MCF 10A (cell line): ENCODE results near the gene RTN4IP1. TPM values are rescaled to one million over a fixed set of nuclear protein-coding genes. Genes with fewer than 3 reads are reported as not detected.

Source experiments
- BruUV-seq: library from RNA; stranded (reverse); fragments of 400-500 nt; replicated peaks from 2 replicates; lab custom pipeline; 2021; lab: Mats Ljungman, UMichigan
- CTCF ChIA-PET: fragments of 300-600 bp; sonication (Branson Sonifier 250); formaldehyde crosslinking; extraction: SDS; loops from one replicate; lab custom pipeline; 2021; ENCODE audit warnings: antibody characterized with exemption, inconsistent platforms; lab: Yijun Ruan, JAX
- POLR2A ChIA-PET: fragments of 300-600, 350-650 bp; sonication (Branson Sonifier 250); formaldehyde crosslinking; extraction: SDS; loops from one replicate; lab custom pipeline; 2020; ENCODE audit warnings: antibody characterized with exemption, inconsistent platforms; lab: Yijun Ruan, JAX
- DNase-seq: peaks from one replicate; pipeline ENCODE4 v3.0.0-alpha.2; 2018; ENCODE audit not compliant: unreplicated experiment
- H3K27ac Mint-ChIP-seq: one replicate; pipeline ENCODE4 v1.8.0; 2022; ENCODE audit warnings: mild to moderate bottlenecking, low read depth, mixed read lengths; ENCODE audit not compliant: unreplicated experiment
- H3K27me3 Mint-ChIP-seq: one replicate; pipeline ENCODE4 v1.8.0; 2022; ENCODE audit warnings: mixed read lengths; ENCODE audit not compliant: insufficient read depth, unreplicated experiment
- H3K36me3 Mint-ChIP-seq: one replicate; pipeline ENCODE4 v1.8.0; 2022; ENCODE audit warnings: mild to moderate bottlenecking, moderate library complexity, mixed read lengths; ENCODE audit not compliant: insufficient read depth, unreplicated experiment
- H3K4me1 Mint-ChIP-seq: one replicate; pipeline ENCODE4 v1.8.0; 2022; ENCODE audit warnings: mixed read lengths; ENCODE audit not compliant: insufficient read depth, unreplicated experiment
- H3K4me3 Mint-ChIP-seq: one replicate; pipeline ENCODE4 v1.8.0; 2022; ENCODE audit warnings: mild to moderate bottlenecking, moderate library complexity, mixed read lengths; ENCODE audit not compliant: unreplicated experiment
- H3K9me3 Mint-ChIP-seq: one replicate; pipeline ENCODE4 v1.8.0; 2022; ENCODE audit warnings: mixed read lengths; ENCODE audit not compliant: unreplicated experiment
- CTCF ChIP-seq: fragments of 200-600 bp; IDR thresholded peaks from one replicate; pipeline ENCODE4 v1.8.0; 2022; ENCODE audit warnings: antibody characterized with exemption, mild to moderate bottlenecking; ENCODE audit not compliant: unreplicated experiment
- intact Hi-C: fragments of 100-400 bp; cut with micrococcal nuclease; formaldehyde crosslinking; loops from 2 replicates; pipeline ENCODE4 v1.14.1; 2022
- total RNA-seq: library from RNA; stranded (reverse); gene quantifications from 2 replicates; pipeline ENCODE4 v1.2.3, GENCODE V29; 2022

Gene RTN4IP1
- total RNA-seq, 1 experiment from 2014 or later, result 6.5 TPM

- DNase-seq, result peak; percentile 49
- Mint-ChIP-seq H3K36me3 (peaks cover 68% of the 10 kb centered on the region), H3K9me3 (no peaks in the 10 kb centered on the region), H3K4me1 (peaks cover 43% of the 10 kb centered on the region), H3K27ac (peak overlapping the region; percentile 96), H3K27me3 (no peaks in the 10 kb centered on the region), H3K4me3 (peak overlapping the region; percentile 69)
- CTCF ChIA-PET, result interaction anchor here (0.7 to 1.7 kb wide), 5 partner anchors 9 to 211 kb away, joined by 3 to 5 read pairs (median 4); no protein-coding TSS in a partner anchor
- intact Hi-C loops, result no loop called here
- no TSS peak for BruUV-seq
- POLR2A ChIA-PET, result interaction anchor here (0.7 to 9.3 kb wide), 16 partner anchors 9 to 200 kb away, joined by 3 to 208 read pairs (median 4); partner anchors contain the start of gene ATG5
- TF ChIP-seq CTCF, result no peak
These were observed 104.0 kb downstream of the RTN4IP1 start for GRCh38 chr6:106525107-106525881.

GRCh38 chr6:106522562-106523250 lies 106.6 kb downstream of the RTN4IP1 start:
- Mint-ChIP-seq H3K27me3 (no peaks in the 10 kb centered on the region), H3K27ac (peak overlapping the region; percentile 39), H3K4me3 (peak overlapping the region; percentile 21), H3K9me3 (no peaks in the 10 kb centered on the region), H3K4me1 (peaks cover 45% of the 10 kb centered on the region), H3K36me3 (peaks cover 61% of the 10 kb centered on the region)
- ChIA-PET CTCF (interaction anchor here (2.9 kb wide), 1 partner anchor 9 kb away, joined by 18 read pairs; no protein-coding TSS in a partner anchor), POLR2A (interaction anchor here (0.6 to 9.3 kb wide), 6 partner anchors 11 to 805 kb away, joined by 3 to 208 read pairs (median 6); no protein-coding TSS in a partner anchor)
- TF ChIP-seq CTCF, result no peak
- intact Hi-C loops, result no loop called here
- no TSS peak for BruUV-seq
- no peak for DNase-seq

Other genes with a start within 250 kb of the RTN4IP1 start
- gene QRSL1, start 80 bp upstream of the RTN4IP1 start, total RNA-seq, result 14.0 and 16.4 TPM in 2 replicates